ENCODE results near the gene LINGO3.

The LINGO3 gene

DNA sequence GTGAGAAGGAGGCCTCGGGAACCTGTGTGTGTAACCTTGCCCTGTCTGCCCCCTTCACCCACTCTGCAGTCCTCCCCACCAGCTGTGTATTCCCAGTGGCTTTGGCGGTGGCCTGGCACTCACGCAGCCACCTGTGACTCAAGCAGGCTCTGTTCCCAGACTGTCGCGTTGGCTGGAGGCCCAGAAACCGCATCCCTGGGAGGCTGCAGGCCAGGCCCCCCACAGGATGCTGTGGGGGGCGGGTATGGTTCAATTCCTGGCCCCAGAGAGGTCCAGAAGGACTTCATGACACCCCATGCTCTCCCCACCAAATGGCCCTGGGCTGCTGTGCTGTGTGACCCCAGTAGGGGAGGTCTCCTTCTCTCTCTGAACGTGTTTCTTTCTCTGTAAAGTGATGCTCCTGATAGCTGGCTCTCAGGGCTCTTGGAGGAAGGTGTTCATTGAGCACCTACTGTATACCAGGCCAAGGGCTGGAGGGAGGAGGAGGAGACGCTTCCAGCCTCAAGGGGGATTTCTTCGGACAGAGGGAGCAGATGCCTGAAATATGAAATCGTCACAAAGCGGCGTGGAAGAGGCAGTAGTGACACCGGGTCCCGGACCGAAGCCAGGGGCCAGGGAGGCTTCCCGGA is 1.9 kb upstream of the LINGO3 start:
- ChIA-PET POLR2A (no interaction called here), CTCF (interaction anchor here (0.6 kb wide), 1 partner anchor 152 kb away, joined by 4 read pairs; no protein-coding TSS in a partner anchor)
- H3K27ac ChIP-seq (ENCODE audit: extremely low read depth, low read depth, low read length), result no peak overlapping the region
- no peaks in the 10 kb centered on the region for H3K9me3 ChIP-seq (ENCODE audit: control insufficient read depth, insufficient read depth, low read depth, low read length)
- H3K4me3 ChIP-seq (ENCODE audit: low read depth, low read length), result no peak overlapping the region
- H3K36me3 ChIP-seq (ENCODE audit: control insufficient read depth in 2 of 2, insufficient read depth in 1 of 2, low read length in 2 of 2), result no peaks in the 10 kb centered on the region
- no peaks in the 10 kb centered on the region for H3K4me1 ChIP-seq (ENCODE audit: control insufficient read depth, insufficient read depth, low read length)
- no peak for TF ChIP-seq ZFP41 (tag by site-specific recombination; IDR thresholded peaks at IDR 0.05; ENCODE audit: borderline replicate concordance)
- no peak for TF ChIP-seq ZXDB (tag by site-specific recombination; IDR thresholded peaks at IDR 0.05)
- no peak for TF ChIP-seq ZBTB21 (tag by site-specific recombination; IDR thresholded peaks at IDR 0.05)
- peak; percentile 100 for TF ChIP-seq GLIS1 (tag by site-specific recombination; IDR thresholded peaks at IDR 0.05)
- TF ChIP-seq ZNF362 (tag by site-specific recombination; IDR thresholded peaks at IDR 0.05), result no peak
- TF ChIP-seq ZNF132 (tag by site-specific recombination; IDR thresholded peaks at IDR 0.05; ENCODE audit: borderline replicate concordance), result no peak
- TF ChIP-seq ZNF366 (tag by site-specific recombination; conservative IDR thresholded peaks at IDR 0.05), result no peak
- TF ChIP-seq ZBTB17 (tag by site-specific recombination; IDR thresholded peaks at IDR 0.05), result no peak
- TF ChIP-seq, protein P1, sequence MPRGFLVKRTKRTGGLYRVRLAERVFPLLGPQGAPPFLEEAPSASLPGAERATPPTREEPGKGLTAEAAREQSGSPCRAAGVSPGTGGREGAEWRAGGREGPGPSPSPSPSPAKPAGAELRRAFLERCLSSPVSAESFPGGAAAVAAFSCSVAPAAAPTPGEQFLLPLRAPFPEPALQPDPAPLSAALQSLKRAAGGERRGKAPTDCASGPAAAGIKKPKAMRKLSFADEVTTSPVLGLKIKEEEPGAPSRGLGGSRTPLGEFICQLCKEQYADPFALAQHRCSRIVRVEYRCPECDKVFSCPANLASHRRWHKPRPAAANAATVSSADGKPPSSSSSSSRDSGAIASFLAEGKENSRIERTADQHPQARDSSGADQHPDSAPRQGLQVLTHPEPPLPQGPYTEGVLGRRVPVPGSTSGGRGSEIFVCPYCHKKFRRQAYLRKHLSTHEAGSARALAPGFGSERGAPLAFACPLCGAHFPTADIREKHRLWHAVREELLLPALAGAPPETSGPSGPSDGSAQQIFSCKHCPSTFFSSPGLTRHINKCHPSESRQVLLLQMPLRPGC (tag by site-specific recombination; IDR thresholded peaks at IDR 0.05), result no peak
- no peak for TF ChIP-seq SP7 (tag by site-specific recombination; IDR thresholded peaks at IDR 0.05)
- TF ChIP-seq ZFP69B (tag by site-specific recombination; IDR thresholded peaks at IDR 0.05), result no peak
- TF ChIP-seq, protein P2, sequence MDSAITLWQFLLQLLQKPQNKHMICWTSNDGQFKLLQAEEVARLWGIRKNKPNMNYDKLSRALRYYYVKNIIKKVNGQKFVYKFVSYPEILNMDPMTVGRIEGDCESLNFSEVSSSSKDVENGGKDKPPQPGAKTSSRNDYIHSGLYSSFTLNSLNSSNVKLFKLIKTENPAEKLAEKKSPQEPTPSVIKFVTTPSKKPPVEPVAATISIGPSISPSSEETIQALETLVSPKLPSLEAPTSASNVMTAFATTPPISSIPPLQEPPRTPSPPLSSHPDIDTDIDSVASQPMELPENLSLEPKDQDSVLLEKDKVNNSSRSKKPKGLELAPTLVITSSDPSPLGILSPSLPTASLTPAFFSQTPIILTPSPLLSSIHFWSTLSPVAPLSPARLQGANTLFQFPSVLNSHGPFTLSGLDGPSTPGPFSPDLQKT (IDR thresholded peaks at IDR 0.05; ENCODE audit: borderline replicate concordance, low read depth, low read length), result no peak
- TF ChIP-seq ZSCAN23 (tag by site-specific recombination; IDR thresholded peaks at IDR 0.05), result no peak
- TF ChIP-seq ZEB2 (tag by site-specific recombination; IDR thresholded peaks at IDR 0.05), result no peak
- peak; percentile 28; the same call in 1 of the 2 replicates for TF ChIP-seq ZFHX2 (tag by site-specific recombination; conservative IDR thresholded peaks at IDR 0.05)
- no peak for TF ChIP-seq ZNF37A (tag by site-specific recombination; IDR thresholded peaks at IDR 0.05)
- no peak for TF ChIP-seq ZNF560 (tag by site-specific recombination; IDR thresholded peaks at IDR 0.05; ENCODE audit: borderline replicate concordance)
- no peak for TF ChIP-seq MEIS1 (CRISPR knock-in tag; IDR thresholded peaks at IDR 0.05; ENCODE audit: borderline replicate concordance)
- peak; percentile 63 for TF ChIP-seq GLIS2 (tag by site-specific recombination; IDR thresholded peaks at IDR 0.05)
- TF ChIP-seq REPIN1 (tag by site-specific recombination; IDR thresholded peaks at IDR 0.05; ENCODE audit: low read depth), result no peak
- TF ChIP-seq ZNF747 (tag by site-specific recombination; IDR thresholded peaks at IDR 0.05), result no peak
- TF ChIP-seq OSR2 (tag by site-specific recombination; IDR thresholded peaks at IDR 0.05), result no peak
- no peak for TF ChIP-seq ZNF548 (tag by site-specific recombination; IDR thresholded peaks at IDR 0.05)
- TF ChIP-seq, protein P3, sequence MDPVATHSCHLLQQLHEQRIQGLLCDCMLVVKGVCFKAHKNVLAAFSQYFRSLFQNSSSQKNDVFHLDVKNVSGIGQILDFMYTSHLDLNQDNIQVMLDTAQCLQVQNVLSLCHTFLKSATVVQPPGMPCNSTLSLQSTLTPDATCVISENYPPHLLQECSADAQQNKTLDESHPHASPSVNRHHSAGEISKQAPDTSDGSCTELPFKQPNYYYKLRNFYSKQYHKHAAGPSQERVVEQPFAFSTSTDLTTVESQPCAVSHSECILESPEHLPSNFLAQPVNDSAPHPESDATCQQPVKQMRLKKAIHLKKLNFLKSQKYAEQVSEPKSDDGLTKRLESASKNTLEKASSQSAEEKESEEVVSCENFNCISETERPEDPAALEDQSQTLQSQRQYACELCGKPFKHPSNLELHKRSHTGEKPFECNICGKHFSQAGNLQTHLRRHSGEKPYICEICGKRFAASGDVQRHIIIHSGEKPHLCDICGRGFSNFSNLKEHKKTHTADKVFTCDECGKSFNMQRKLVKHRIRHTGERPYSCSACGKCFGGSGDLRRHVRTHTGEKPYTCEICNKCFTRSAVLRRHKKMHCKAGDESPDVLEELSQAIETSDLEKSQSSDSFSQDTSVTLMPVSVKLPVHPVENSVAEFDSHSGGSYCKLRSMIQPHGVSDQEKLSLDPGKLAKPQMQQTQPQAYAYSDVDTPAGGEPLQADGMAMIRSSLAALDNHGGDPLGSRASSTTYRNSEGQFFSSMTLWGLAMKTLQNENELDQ (tag by site-specific recombination; IDR thresholded peaks at IDR 0.05; ENCODE audit: low read depth), result no peak
- peak; percentile 89 for TF ChIP-seq ZNF335 (tag by site-specific recombination; conservative IDR thresholded peaks at IDR 0.05)
- no peak for TF ChIP-seq ZBTB8A (tag by site-specific recombination; IDR thresholded peaks at IDR 0.05)
- TF ChIP-seq ZFP37 (tag by site-specific recombination; IDR thresholded peaks at IDR 0.05), result no peak
- TF ChIP-seq PRDM10 (tag by site-specific recombination; IDR thresholded peaks at IDR 0.05), result peak; percentile 99
- no peak for TF ChIP-seq PBX3 (CRISPR knock-in tag; IDR thresholded peaks at IDR 0.05)
